CD4-positive, alpha-beta T cell treated with Interleukin-4 for 4 hours (primary cell): Measurements from ENCODE around the gene GNPTG.

Experiments used
- DNase-seq: peaks from one replicate; pipeline ENCODE4 v3.0.0-alpha.2; 2020

GNPTG gene

DNA sequence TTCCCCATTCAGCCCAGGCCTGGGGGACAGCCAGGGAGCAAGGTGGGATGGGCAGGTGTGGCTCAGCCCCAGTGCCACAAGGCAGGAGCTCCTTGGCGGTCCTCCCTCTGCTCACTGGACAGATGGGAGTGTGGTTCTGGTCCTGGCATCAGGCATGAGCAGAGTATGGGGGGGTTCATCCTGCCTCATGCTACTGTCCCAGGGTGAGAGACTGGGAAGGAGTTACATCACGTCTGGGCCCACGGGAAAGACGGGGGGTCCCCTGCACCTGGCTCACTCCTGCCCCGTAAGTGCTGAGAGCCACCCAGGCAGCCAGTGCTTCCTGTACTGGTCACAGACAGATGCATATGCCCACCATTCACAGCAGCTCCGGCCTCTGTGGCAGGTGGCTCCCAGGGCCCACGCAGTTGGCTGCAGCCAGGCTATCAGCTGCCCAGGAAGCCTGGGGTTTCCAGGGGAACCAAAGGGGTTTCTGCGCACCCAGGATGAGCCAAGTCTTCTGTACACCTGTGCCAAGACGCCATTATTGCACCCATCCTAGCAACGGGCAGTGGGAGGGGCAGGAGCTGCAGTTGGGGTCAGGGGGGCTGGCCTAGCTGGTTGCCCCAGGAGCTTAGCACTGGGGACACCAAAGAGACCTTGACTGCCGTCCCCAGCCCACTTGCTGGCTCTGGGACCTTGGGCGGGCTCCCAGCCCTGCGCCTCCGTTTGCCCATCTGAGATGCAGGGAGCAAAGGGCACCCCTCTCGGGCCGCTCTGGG lies 16.3 kb upstream of the GNPTG start:
- no peak for DNase-seq

GRCh38 chr16:1335996-1336395 lies 15.7 kb upstream of the GNPTG start:
- no peak for DNase-seq

DNA sequence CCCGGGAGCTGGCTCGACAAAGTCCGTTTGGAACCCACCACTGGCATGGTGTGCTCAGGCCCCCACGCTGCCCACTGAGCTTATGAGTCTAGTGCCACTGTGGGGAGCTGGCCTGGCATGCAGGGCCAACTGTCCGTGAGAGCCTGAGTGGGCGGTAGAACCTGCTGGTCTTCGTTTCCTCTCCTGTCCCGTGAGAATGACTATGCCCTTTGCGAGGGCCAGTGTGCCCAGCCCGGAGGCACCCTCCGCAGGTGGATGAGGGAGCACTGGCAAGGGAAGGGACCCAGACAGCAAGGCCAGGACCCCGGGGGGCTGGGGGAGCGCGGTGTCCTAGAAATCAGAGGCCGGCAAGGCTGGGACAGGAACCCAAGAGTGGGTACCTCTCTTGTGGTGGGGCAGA lies 15.1 kb upstream of the GNPTG start:
- no peak for DNase-seq

- no peak for DNase-seq
Observed at GRCh38 chr16:1337486-1337885, 14.2 kb upstream of the GNPTG start.

- DNase-seq: no peak
Observed at GRCh38 chr16:1338119-1338730, 13.5 kb upstream of the GNPTG start.

DNA sequence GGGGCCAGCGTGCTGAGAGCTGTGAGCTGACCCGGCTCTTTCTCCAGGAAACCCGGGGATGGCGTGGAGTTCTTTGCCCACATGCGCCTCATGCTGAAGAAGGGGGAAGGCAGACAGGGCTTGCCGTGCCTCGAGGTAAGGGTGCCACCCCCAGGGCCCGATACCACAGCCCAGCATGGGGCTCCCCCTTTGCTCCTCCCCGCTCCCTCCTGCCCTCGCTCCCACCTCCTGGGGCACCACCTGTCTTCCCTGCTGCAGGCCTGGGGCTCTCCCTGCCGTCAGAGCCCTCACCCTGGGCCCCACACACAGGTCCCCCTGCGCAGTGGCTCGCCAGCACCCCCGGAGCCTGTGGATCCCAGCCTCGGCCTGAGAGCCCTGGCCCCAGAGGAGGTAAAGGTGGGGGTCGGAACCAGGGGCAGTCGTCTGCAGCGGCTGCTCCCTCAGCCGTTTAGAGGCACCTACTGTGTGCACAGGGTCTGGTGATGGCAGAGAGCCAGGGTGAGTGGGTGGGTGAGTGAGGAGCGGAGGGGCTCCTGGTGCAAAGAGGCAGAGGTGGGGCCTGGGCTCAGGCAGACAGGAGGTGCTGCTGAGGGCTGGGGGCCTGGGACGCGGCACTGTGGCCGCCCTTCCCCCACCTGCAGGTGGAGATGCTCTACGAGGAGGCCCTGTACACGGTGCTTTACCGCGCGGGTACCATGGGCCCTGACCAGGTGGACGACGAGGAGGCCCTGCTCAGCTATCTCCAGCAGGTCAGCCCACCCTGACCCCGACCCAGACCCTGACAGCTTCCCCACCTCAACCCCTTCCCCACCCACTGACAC lies 12.7 kb upstream of the GNPTG start:
- DNase-seq: no peak

DNA sequence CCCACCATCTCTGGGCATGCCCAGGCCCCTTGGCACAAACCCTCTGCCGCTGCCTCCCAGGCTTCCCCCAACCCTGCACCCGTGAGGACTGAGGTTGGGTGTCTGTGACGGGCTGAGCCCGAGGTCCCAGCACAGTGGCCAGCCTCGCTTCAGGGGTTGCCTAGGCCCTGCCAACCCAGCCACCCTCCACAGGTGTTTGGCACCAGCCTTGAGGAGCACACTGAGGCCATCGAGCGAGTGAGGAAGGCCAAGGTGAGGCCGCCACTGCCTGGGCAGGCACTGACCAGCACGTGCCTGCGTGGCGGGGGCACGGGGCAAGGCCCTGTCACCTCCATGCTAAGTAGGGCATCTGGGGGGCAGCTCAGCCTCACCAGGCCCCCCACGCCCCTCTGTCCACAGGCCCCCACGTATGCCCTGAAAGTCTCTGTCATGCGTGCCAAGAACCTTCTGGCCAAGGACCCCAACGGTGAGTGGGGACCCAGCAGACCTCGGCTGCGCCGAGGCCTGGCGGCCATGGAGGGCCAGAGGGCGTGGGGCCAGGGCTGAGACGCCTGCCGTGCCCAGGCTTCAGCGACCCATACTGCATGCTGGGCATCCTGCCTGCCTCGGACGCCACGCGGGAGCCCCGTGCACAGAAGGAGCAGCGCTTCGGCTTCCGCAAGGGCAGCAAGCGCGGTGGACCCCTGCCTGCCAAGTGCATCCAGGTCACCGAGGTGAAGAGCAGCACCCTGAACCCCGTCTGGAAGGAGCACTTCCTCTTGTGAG lies 10.8 kb upstream of the GNPTG start:
- no peak for DNase-seq

DNA sequence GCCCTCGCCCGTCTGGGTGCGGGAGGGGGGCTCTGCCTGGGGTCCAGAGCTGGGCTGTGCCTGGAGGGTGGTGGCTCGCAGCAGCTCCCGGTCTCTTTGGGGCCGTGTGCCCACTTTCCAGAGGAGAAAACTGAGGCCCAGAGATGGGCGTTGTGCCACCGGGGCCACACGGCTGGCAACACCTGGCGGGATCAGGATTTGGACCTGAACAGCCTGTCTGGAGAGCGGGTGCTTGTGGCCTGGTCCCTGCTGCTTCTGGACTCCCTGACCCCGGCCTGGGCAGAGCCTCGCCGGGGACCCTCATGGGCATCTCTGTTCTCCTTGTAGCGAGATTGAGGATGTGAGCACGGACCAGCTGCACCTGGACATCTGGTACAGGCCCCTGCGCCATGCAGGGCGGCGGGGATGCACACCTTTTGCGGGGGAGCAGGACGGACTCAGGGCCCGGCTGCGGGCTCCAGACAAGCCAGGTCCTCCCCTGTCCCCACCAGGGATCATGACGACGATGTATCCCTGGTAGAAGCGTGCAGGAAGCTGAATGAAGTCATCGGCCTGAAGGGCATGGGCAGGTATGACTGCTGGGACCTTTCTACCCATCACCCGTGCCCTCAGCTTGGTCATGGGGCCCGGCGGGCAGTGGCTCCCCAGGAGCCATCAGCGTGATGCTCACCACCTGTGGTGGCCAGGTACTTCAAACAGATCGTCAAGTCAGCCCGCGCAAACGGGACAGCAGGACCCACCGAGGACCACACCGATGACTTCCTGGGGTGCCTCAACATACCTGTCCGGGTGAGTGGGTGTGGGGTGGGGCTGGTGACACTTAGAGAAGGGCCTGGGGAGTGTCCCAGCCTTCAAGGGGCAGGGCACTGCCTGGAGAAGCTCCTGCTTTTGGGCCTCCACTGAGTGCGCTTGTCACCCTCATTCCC lies 10.0 kb upstream of the GNPTG start:
- no peak for DNase-seq

DNA sequence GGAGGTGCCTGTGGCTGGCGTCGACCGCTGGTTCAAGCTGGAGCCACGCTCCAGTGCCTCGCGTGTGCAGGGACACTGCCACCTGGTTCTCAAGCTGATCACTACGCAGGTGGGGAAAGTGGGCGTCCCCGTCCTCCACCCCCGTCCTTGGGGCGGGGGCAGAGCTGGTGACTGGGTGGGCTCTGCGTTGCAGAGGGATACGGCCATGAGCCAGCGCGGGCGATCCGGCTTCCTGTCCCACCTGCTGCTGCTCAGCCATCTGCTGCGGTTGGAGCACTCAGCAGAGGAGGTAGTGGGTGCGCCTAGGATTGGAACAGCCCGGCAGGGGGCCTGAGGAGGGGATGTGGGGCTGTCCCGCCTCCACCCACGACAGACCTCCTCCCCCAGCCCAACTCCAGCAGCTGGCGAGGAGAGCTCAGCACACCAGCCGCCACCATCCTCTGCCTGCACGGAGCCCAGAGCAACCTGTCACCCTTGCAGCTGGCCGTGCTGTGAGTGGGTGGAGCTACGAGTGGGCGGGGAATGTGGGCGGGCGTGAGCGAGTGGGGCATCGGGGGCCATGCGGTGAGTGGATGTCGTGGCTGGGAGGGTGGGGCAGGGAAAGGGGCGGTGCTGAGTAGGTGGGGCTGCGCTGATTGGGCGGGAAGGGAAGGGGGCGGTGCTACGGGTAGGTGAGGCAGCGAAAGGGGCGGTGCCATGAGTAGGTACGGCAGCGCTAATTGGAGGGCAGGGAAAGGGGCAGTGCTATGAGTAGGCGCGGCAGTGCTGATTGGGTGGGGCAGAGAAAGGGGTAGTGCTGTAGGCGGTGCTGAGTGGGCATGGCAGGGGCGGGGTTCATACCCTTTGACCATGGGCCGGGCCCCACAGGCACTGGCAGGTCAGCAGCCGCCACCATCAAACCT lies 9.0 kb upstream of the GNPTG start:
- peak; percentile 97 for DNase-seq

DNA sequence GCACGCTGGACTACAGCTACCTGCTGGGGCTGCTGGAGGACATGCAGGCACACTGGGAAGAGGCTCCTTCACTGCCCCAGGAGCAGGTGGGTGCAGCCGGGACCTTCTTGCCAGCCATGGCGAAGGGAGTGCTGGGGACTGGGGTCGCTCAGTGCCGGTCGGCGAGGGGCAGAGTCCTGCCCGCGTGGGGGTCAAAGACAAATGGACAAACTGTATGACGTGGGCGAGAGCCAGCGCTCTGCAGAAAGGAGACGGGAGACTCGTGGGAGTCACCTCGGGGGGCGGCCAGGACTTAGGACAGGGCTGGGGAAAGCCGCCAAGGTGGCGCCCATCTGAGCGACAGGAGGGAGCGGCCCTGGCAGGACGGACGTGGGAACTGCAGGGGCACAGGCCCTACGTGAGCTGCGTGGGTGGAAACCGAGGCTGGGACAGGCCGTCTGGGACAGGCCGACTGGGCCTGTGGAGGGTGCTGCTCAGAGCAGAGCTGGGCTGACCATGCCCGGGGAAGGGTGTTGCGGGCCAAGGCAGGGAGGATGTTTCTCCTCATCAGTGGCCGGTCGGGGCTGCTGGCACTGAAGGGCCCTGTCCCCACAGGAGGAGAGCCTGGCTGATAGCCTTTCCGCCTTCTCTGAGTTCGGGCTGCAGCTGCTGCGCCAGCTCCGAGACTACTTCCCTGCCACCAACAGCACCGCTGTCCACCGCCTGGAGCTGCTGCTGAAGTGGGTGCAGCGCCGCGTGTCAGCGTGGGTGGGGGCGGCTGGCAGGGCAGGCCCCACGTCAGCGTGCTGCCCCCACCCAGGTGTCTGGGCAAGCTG lies 8.1 kb upstream of the GNPTG start:
- DNase-seq: no peak

DNA sequence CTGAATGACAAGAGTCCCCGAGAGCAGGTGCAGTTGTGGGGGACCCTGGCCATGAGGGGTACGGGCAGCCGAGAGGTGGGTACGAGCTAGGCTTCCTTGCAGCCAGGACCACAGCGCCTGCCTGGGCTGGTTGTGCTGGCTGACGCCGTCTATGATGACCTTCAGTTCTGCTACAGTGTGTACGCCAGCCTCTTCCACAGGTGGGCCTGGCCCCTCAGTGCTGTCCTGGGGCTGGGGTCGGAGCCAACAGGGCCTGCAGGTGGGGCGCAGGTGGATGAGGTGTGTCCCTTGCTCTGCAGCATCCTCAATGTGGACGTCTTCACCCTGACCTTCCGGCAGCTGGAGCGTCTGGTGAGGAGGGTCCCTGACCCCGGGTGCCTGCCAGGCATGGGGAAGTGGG lies 7.2 kb upstream of the GNPTG start:
- no peak for DNase-seq

DNA sequence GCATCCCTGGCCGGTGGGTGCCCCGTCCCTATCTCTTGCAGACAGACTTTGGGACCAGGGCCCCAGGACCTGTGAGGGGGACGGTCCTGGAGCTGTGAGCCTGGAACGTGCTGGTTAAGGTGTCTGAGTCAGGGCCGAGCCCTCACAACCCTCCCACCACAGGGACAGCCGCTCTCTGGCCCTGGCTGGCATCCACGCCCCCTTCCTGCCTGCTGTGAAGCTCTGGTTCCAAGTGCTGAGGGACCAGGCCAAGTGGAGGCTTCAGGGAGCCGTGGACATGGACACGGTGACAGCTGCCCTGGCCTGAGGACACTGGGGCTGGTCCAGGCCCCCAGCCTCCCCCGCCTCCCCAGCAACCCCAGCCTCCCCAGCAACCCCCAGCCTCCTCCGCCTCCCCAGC lies 6.6 kb upstream of the GNPTG start:
- no peak for DNase-seq

DNA sequence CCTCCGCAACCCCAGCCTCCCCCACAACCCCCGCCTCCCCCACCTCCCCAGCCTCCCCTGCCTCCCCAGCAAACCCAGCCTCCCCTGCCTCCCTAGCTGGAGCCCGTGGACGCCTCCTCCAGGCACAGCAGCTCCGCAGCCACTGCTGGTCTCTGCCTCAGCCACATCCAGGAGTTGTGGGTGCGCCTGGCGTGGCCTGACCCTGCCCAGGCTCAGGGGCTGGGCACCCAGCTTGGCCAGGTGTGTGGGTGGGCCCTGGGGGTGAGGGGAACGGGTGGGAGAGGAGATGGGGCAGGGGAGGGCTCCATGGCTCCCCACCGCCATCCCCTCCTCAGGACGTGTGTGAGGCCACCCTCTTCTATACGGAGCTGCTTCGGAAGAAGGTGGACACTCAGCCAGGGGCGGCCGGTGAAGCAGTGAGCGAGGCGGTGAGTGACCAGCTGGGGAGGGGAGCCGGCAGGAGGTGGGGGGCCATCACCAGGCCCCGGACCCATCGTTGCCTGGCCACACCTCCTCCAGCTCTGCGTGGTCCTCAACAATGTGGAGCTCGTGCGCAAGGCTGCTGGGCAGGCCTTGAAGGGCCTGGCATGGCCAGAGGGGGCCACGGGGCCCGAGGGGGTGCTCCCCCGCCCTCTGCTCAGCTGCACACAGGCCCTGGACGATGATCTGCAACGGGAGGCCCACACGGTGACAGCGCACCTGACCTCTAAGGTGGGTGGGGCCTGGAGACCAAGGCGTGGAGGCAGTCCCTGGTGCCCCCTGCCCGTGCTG lies 5.9 kb upstream of the GNPTG start:
- DNase-seq: no peak

DNA sequence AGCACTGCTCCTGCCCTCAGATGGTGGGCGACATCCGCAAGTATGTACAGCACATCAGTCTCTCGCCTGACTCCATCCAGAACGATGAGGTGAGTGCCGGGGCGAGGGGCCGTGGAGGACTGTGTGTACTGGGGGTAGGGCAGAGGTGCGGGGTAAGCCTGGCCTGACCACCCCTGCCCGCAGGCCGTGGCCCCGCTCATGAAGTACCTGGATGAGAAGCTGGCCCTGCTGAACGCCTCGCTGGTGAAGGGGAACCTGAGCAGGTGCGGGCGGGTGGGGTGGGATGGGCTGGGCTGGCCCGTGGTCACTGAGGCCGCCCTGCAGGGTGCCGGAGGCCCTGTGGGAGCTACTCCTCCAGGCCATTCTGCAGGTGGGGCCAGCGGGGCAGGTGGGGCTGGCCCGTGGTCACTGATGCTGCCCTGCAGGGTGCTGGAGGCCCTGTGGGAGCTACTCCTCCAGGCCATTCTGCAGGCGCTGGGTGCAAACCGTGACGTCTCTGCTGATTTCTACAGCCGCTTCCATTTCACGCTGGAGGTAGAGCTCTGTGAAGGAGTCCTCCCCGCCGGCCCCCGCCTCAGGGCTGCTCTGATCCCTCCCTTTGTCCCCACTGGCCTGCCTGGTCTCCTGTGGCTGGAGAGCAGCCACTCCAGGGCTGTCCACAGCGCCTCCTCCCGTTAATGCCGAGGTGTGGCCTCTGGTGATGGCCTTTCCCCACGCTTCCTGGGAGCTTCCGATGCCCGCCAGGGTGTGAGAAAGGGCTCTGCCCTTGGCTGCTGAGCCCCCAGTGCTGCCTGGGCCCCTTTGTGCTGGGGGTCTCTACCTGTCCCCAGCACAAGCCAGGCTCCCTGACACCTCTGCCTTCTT lies 5.1 kb upstream of the GNPTG start:
- DNase-seq: no peak

GRCh38 chr16:1347286-1347855 lies 4.4 kb upstream of the GNPTG start:
- DNase-seq: no peak

GRCh38 chr16:1347962-1348361 lies 3.8 kb upstream of the GNPTG start:
- no peak for DNase-seq

- no peak for DNase-seq
Observed at GRCh38 chr16:1348441-1348840, 3.3 kb upstream of the GNPTG start.

GRCh38 chr16:1348926-1349325 lies 2.8 kb upstream of the GNPTG start:
- DNase-seq: no peak
